Measurements from ENCODE around the gene PAIP2B.
"Not testable (repeated sequence)": the region's sequence is repeated elsewhere in the genome, so short reads cannot be mapped to it uniquely, and the experiment has no call there.

Gene PAIP2B

GRCh38 chr2:71215447-71215846, 11.5 kb downstream of the PAIP2B start:
- DNase-seq, result no peak

GRCh38 chr2:71212336-71212735, 14.6 kb downstream of the PAIP2B start:
- no peak for DNase-seq

- no peak for DNase-seq
Observed at GRCh38 chr2:71210292-71210691, 16.6 kb downstream of the PAIP2B start.

- DNase-seq, result no peak
Observed at GRCh38 chr2:71208756-71209155, 18.1 kb downstream of the PAIP2B start.

GRCh38 chr2:71207601-71208000, 19.3 kb downstream of the PAIP2B start:
- no peak for DNase-seq

- no peak for DNase-seq
Observed at GRCh38 chr2:71206271-71206670, 20.6 kb downstream of the PAIP2B start.

- no peak for DNase-seq
Observed at GRCh38 chr2:71191570-71191943, 35.3 kb downstream of the PAIP2B start.

GRCh38 chr2:71190656-71191569, 36.0 kb downstream of the PAIP2B start:
- DNase-seq, result no peak

- no peak for DNase-seq
Observed at GRCh38 chr2:71187589-71187988, 39.3 kb downstream of the PAIP2B start.

- DNase-seq, result no peak
Observed at GRCh38 chr2:71186973-71187372, 39.9 kb downstream of the PAIP2B start.

GRCh38 chr2:71183306-71184115, 43.4 kb downstream of the PAIP2B start:
- not testable (repeated sequence) for DNase-seq

GRCh38 chr2:71181316-71181715, 45.6 kb downstream of the PAIP2B start:
- DNase-seq, result no peak

- DNase-seq, result not testable (repeated sequence)
Observed at GRCh38 chr2:71178836-71179235, 48.1 kb downstream of the PAIP2B start.

GRCh38 chr2:71174207-71174606, 52.7 kb downstream of the PAIP2B start:
- no peak for DNase-seq

GRCh38 chr2:71173096-71173495, 53.8 kb downstream of the PAIP2B start:
- no peak for DNase-seq

- DNase-seq, result no peak
Observed at GRCh38 chr2:71166812-71167211, 60.1 kb downstream of the PAIP2B start.

- no peak for DNase-seq
Observed at GRCh38 chr2:71157124-71157793, 69.6 kb downstream of the PAIP2B start.

GRCh38 chr2:71156573-71156972, 70.3 kb downstream of the PAIP2B start:
- no peak for DNase-seq

GRCh38 chr2:71155846-71156245, 71.1 kb downstream of the PAIP2B start:
- no peak for DNase-seq

GRCh38 chr2:71154798-71155197, 72.1 kb downstream of the PAIP2B start:
- DNase-seq, result no peak

- no peak for DNase-seq
Observed at GRCh38 chr2:71154279-71154678, 72.6 kb downstream of the PAIP2B start.

GRCh38 chr2:71153585-71154224, 73.2 kb downstream of the PAIP2B start:
- no peak for DNase-seq

GRCh38 chr2:71151620-71152019, 75.3 kb downstream of the PAIP2B start:
- no peak for DNase-seq

Measured in SHP77 treated with DMSO at 0.1 percent for 48 hours (cell line).